Activated CD4-positive, alpha-beta T cell treated with anti-CD3 and anti-CD28 coated beads, Interleukin-2, amount 50 U/mL, for 16 hours (primary cell): ENCODE measurements around the gene GALNT14.
A peak's percentile ranks its signal among the peaks of the same experiment; 100 is the strongest.

Experiments used
- DNase-seq: peaks from one replicate; pipeline ENCODE4 v3.0.0-alpha.2; 2020

The GALNT14 gene

GRCh38 chr2:31053929-31054782 lies 84.1 kb downstream of the GALNT14 start:
- no peak for DNase-seq

- no peak for DNase-seq
Observed at GRCh38 chr2:31052284-31052683, 86.0 kb downstream of the GALNT14 start.

DNA sequence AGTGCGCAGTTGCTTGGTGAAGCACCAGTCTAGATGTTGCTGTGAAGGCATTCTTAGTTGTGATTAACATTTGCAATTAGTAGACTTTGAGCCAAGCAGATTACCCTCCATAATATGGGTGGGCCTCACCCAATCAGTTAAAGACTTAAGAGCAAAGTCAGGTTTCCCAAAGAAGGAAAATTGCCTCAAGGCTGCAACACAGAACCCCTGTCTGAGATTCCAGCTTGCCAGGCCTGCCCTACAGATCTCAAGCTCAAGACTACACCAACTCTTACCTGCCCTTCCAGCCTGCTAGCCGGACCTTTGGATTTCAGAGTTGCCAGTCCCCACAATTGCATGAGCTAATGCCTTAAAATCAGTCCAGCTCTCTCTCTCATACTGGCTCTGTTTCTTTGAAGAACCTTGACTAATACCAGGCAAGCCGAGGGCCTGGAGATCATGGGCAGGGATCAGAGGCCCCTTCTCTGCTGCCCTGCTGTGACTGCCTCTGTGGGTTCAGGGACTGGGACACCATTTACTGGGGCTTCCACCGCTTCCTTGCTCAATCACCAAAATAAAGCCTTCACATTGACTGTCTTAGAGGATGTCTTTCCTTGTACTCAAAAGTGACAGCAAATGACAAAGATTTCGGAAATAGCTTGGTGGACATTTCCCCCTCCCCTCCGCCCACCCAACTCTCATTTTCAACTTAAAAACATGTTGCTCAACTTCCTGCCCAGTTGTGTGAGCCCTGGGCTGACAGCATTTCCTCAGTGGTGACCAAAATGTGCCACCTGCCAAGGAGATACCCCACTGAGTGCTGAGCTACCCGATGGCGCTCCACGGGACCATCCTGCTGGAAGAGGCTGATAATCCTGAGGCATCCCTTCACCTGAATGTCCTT lies 86.7 kb downstream of the GALNT14 start:
- peak; percentile 9 for DNase-seq

DNA sequence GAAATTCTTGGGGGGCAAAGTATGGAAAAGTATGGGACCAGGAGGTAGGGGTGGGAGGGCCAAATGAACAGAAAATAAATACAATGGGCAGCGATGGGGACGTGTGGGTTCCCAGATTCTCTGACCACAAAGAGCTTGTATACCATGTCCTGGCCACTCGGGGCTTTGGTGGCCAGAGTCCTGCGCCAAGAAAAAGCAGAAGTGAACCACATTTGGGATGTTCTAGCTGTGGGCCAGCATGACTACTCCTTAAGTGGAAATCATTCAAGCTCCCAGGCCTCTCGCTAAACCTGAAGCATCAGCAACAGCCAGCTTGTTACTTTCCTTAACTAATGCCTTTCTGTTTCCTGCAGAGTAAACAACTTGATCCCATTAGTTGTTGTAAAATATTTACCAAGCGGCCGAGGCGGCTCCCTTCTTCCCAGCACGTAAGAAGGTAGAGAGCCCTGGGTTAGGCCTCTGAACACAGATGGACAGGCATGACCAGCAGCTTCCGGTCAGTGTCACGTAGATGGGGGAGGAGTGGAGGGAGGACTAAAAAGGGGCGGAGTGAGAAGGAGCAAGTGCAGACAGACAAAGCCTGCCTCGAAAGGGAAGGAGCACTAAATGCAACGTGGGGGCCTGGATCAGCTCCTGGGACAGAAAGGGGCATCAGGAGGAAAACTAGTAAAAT lies 88.2 kb downstream of the GALNT14 start:
- no peak for DNase-seq

GRCh38 chr2:31049264-31049663 lies 89.0 kb downstream of the GALNT14 start:
- no peak for DNase-seq

- no peak for DNase-seq
Observed at GRCh38 chr2:31047599-31047998, 90.6 kb downstream of the GALNT14 start.

- DNase-seq, result no peak
Observed at GRCh38 chr2:31038385-31038784, 99.9 kb downstream of the GALNT14 start.

GRCh38 chr2:31037058-31037457 lies 101.2 kb downstream of the GALNT14 start:
- no peak for DNase-seq

DNA sequence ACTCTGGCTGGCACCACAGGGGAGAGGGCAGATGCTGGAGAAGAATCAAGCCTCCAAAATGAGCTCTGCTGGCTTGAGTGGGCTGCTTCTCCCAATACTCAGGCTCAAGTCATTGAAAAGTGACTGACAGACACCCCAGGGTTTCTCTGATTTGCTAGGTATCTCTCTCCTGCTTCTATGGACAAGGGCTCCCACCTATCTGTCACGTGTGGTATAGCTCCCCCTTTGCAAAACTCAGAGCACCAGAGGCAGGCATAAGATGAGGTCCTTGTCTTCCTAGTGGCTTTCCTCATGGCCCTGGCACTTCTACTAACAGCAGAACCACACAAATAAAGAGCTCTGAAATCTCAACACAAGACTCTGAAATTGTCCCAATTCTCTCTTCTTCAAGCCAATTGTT lies 105.2 kb downstream of the GALNT14 start:
- no peak for DNase-seq

- DNase-seq, result no peak
Observed at GRCh38 chr2:31032475-31032874, 105.8 kb downstream of the GALNT14 start.

- no peak for DNase-seq
Observed at GRCh38 chr2:31031132-31031706, 107.0 kb downstream of the GALNT14 start.

DNA sequence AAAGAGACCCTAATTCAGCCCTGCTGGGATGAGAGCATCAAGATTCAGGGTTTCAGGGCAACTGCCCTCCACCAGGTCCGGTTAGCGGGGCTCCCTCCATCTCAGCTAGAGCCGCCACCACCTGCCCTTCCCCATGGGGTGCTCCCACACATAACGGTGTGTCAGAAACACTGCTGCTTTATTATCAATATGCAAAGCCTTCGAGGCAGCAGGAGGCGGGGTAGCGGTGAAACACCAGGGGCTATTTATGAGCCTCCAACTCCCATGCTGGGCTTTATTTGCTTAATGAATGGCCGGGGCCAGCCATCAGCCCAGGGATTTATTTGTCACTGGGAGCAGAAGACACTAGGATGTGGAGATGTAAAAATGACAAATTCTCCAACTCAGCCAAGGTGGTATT lies 109.8 kb downstream of the GALNT14 start:
- no peak for DNase-seq

- no peak for DNase-seq
Observed at GRCh38 chr2:31027549-31027948, 110.7 kb downstream of the GALNT14 start.

- DNase-seq, result no peak
Observed at GRCh38 chr2:31023541-31023940, 114.7 kb downstream of the GALNT14 start.

DNA sequence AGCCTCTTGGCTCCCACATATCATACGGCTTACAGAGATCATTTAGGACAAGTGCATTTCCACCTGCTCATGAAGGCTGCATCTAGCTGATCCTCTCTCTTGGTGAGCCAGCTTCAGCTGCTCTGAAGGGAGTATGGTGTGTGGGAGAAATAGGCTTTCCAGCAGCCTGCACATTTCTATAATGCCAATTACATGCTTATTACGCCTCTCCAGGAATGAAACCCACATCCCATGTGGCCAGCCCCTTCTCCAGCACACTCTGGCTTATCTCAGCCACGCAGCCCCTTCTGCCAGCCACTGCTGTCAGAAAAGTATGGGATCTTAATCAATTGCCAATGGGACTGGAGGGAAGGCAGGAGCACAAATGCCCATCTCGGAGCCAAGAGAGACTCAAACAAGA lies 117.5 kb downstream of the GALNT14 start:
- DNase-seq, result no peak

GRCh38 chr2:31018280-31018679 lies 120.0 kb downstream of the GALNT14 start:
- DNase-seq, result no peak

DNA sequence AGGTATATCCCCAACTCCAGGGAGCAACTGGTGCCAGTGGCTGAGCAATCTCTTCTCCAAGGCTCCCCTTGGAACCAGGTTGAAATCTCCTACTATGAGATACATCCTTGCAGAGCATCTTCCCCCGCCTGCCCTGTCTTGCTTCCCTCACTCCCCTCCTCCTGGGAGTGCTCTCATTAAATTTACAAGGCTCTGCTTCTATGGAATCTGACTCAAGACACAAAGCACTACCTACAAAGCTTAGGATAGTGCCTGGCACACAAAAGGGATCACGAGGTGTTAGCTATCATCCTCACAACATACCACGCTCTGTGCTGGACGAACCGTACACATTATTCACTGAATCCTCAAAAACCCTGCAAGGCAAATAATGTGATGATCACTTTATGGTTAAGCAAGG lies 121.6 kb downstream of the GALNT14 start:
- DNase-seq, result no peak

GRCh38 chr2:31014516-31014915 lies 123.7 kb downstream of the GALNT14 start:
- no peak for DNase-seq

GRCh38 chr2:31013301-31013700 lies 124.9 kb downstream of the GALNT14 start:
- DNase-seq, result no peak

DNA sequence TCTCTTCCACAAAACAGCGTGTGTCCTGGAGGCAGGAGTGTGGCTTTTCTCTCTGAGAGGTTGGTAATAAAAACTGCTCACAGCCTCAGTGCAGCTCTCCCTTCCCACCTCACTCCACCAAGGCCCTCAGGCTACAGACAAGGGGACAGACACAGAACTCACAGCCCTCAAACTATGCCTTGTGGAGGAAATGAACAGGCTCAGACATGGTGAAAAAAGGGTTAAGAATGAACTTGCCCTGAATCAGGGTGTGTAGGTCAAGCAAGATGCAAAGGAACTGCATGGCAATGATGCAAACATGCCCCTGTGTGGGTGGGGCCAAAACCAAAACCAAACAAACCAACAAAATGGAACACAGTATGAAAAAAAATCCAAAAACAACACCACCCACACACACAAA lies 125.8 kb downstream of the GALNT14 start:
- DNase-seq, result no peak

- DNase-seq, result no peak
Observed at GRCh38 chr2:31011587-31011986, 126.7 kb downstream of the GALNT14 start.

GRCh38 chr2:31008561-31009114 lies 129.6 kb downstream of the GALNT14 start:
- DNase-seq, result no peak

DNA sequence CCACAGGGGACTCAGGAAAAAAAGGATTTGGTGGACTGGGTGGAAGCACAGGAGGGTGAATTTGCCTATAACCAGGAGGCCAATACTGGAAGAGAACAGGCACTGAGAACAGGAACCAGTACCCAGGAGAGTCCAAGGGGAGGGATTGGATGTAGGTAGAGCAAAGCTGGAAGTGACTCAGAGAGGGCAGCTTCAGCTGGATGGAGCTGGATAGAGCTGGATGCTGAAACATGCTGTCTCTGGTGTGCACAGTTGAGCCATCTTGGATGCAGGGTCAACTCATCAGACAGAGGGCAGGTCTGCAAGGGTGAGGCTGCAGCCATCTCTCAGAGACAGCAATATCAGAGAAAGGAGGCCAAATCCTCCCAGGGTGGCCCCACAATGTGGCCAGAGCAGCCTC lies 134.0 kb downstream of the GALNT14 start:
- DNase-seq, result no peak
